ENCODE results near the gene XRCC6.

Gene XRCC6

DNA sequence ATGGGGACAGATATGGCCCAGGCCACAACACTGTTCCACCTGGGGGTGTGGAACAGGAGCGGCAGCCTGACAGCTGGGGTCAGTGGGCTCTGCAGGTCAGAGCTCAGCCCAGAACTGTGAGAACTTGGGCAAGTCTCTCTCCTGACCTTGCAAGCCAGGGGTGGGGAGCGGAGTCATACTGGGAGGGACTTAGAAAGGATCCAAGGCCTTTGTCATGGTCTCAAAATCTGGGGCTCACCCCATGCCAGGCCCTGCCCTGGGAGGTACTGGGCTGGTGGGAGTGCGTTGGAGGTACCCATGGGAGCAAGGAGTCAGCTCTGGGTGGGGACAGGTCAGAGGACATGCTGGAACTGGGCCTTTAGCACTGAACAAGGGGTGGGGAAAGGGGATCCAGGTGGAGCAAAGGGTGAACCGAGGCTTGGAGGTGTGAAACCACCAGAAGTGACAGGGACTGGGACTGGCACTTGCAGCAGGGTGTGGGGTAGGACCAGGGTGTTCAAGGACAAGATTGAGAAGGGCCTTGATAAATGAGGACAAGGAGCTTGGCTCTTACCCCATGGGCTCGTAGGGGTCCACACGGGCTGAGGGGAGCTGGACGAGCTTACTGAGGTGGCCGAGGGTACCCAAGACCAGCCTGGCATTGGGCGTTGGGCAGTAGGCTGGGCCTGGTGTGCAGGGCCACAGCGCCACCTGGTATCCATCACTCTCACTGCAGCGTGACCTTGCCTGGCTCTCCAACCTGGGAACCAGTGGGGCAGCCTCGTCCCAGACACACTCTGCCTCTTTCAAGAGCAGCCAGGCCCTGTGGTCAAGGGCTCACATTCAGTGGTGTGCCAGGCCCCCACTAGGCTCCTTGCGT lies 24.1 kb upstream of the XRCC6 start:
- TF ChIP-seq, protein P1, sequence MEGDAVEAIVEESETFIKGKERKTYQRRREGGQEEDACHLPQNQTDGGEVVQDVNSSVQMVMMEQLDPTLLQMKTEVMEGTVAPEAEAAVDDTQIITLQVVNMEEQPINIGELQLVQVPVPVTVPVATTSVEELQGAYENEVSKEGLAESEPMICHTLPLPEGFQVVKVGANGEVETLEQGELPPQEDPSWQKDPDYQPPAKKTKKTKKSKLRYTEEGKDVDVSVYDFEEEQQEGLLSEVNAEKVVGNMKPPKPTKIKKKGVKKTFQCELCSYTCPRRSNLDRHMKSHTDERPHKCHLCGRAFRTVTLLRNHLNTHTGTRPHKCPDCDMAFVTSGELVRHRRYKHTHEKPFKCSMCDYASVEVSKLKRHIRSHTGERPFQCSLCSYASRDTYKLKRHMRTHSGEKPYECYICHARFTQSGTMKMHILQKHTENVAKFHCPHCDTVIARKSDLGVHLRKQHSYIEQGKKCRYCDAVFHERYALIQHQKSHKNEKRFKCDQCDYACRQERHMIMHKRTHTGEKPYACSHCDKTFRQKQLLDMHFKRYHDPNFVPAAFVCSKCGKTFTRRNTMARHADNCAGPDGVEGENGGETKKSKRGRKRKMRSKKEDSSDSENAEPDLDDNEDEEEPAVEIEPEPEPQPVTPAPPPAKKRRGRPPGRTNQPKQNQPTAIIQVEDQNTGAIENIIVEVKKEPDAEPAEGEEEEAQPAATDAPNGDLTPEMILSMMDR (IDR thresholded peaks at IDR 0.05; ENCODE audit: insufficient read depth, low read length, poor library complexity, severe bottlenecking), result peak; percentile 64

GRCh38 chr22:41597635-41597953 lies 23.5 kb upstream of the XRCC6 start:
- Histone ChIP-seq H3K36me3 (ENCODE audit: control insufficient read depth, insufficient read depth, low read length) (peaks cover 15% of the 10 kb centered on the region), H3K27me3 (replicated peaks; ENCODE audit: control insufficient read depth, insufficient read depth, low read length) (no peaks in the 10 kb centered on the region), H3K4me3 (replicated peaks; ENCODE audit: low read depth, low read length) (no peak overlapping the region)
- no peak for DNase-seq (ENCODE audit: extremely low read depth, insufficient read length)
- TF ChIP-seq, protein P1 (IDR thresholded peaks at IDR 0.05; ENCODE audit: insufficient read depth, low read length, poor library complexity, severe bottlenecking), result no peak

More for the DNA sequence above, 24.1 kb upstream of the XRCC6 start:
- peak; percentile 39 for DNase-seq (ENCODE audit: extremely low read depth, insufficient read length)
- H3K36me3 ChIP-seq (ENCODE audit: control insufficient read depth, insufficient read depth, low read length), result peaks cover 10% of the 10 kb centered on the region
- H3K27me3 ChIP-seq (replicated peaks; ENCODE audit: control insufficient read depth, insufficient read depth, low read length), result no peaks in the 10 kb centered on the region
- H3K4me3 ChIP-seq (replicated peaks; ENCODE audit: low read depth, low read length), result no peak overlapping the region

GRCh38 chr22:41598081-41598480 lies 23.0 kb upstream of the XRCC6 start:
- Histone ChIP-seq H3K36me3 (ENCODE audit: control insufficient read depth, insufficient read depth, low read length) (peaks cover 19% of the 10 kb centered on the region), H3K4me3 (replicated peaks; ENCODE audit: low read depth, low read length) (no peak overlapping the region), H3K27me3 (replicated peaks; ENCODE audit: control insufficient read depth, insufficient read depth, low read length) (no peaks in the 10 kb centered on the region)
- TF ChIP-seq, protein P1 (IDR thresholded peaks at IDR 0.05; ENCODE audit: insufficient read depth, low read length, poor library complexity, severe bottlenecking), result no peak
- no peak for DNase-seq (ENCODE audit: extremely low read depth, insufficient read length)

DNA sequence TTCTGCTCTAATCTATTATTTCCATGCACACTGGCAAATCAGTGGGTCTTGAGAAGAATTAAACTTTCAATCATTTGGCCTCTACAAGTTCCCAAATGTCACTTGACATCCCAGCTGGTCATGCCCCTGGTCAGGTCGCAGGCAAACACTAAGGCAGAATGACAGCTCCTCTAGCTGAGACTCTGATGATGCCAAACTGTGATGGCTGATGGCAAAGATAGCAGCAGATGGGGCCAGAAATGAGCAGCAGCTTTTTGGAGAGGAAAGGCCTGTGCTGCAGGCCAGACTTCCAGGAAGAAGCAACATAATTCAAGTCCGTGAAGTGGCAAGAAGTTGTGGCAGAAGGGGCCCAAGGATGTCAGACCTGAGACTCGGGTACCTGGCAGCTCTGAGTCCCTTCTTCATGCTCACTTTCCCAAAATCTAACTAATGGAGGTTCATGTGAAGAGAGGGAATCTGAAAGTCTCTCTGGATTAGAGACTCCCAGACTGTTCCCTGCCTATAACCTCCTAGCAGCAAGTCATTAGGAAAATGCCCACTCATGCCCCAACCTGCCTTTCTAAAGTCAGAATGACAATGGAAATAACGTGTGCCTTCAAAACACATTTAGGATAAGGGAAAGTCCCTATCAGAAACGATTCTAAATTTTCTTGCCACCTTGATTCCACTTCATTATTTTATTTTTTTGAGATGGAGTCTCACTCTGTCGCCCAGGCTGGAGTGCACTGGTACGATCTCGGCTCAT lies 22.0 kb upstream of the XRCC6 start:
- no peak for DNase-seq (ENCODE audit: extremely low read depth, insufficient read length)
- H3K27me3 ChIP-seq (replicated peaks; ENCODE audit: control insufficient read depth, insufficient read depth, low read length), result no peaks in the 10 kb centered on the region
- H3K4me3 ChIP-seq (replicated peaks; ENCODE audit: low read depth, low read length), result no peak overlapping the region
- peaks cover 20% of the 10 kb centered on the region for H3K36me3 ChIP-seq (ENCODE audit: control insufficient read depth, insufficient read depth, low read length)
- TF ChIP-seq, protein P1 (IDR thresholded peaks at IDR 0.05; ENCODE audit: insufficient read depth, low read length, poor library complexity, severe bottlenecking), result no peak

- TF ChIP-seq, protein P1 (IDR thresholded peaks at IDR 0.05; ENCODE audit: insufficient read depth, low read length, poor library complexity, severe bottlenecking), result no peak
- Histone ChIP-seq H3K36me3 (ENCODE audit: control insufficient read depth, insufficient read depth, low read length) (peaks cover 26% of the 10 kb centered on the region), H3K4me3 (replicated peaks; ENCODE audit: low read depth, low read length) (no peak overlapping the region), H3K27me3 (replicated peaks; ENCODE audit: control insufficient read depth, insufficient read depth, low read length) (no peaks in the 10 kb centered on the region)
- no peak for DNase-seq (ENCODE audit: extremely low read depth, insufficient read length)
These were observed 20.1 kb upstream of the XRCC6 start for GRCh38 chr22:41600976-41601375.
